Erythroblast (primary cell): ENCODE results near the gene CAMK1D.

Experiments
- GATA1 ChIP-seq: IDR thresholded peaks from 2 replicates; pipeline ENCODE4 v1.6.1; 2011; ENCODE audit warnings: low read depth, mild to moderate bottlenecking, control low read depth, low read length, moderate library complexity
- POLR2A ChIP-seq: IDR thresholded peaks from 2 replicates; pipeline ENCODE4 v1.6.1; 2011; ENCODE audit warnings: mild to moderate bottlenecking, low read length

GRCh38 chr10:12423896-12424295 is 74.5 kb downstream of the CAMK1D start:
- TF ChIP-seq POLR2A (no peak), GATA1 (no peak)
